Posterior vena cava (tissue), 2 donors: ENCODE data around the gene ERC1. TPM values are rescaled to one million over a fixed set of nuclear protein-coding genes. Genes with fewer than 3 reads are reported as not detected.
"Not testable (repeated sequence)": the region's sequence is repeated elsewhere in the genome, so short reads cannot be mapped to it uniquely, and the experiment has no call there.

Source experiments
- DNase-seq: peaks from one replicate; pipeline ENCODE4 v3.0.0-alpha.2; 2020; ENCODE audit warnings: low spot score
- intact Hi-C, 2 donors: fragments of 100-400 bp; cut with DNase I; formaldehyde crosslinking; loops; one replicate each; pipeline versions ENCODE4 v1.14.1 to v1.14.2; 2022 to 2023
- total RNA-seq, 2 donors: library from RNA; stranded (reverse); fragmentation: NEBNext Ultra II Directional; extraction: Animal tissue kit (Norgen Biotek cat#: 25700); gene quantifications; one replicate each; pipeline ENCODE4 v1.2.1, GENCODE V29; 2021
- donor health status: DM: yes; HTN: yes; CAD: no.
- donor health status: DM: yes; HTN: yes; CAD: no.

ERC1 gene
- total RNA-seq, 2 donors from 2014 or later, result 84.0 to 92.2 TPM

- intact Hi-C loops, result no loop called here
- DNase-seq, result no peak
Measured at GRCh38 chr12:977156-977555, 13.9 kb upstream of the ERC1 start.

DNA sequence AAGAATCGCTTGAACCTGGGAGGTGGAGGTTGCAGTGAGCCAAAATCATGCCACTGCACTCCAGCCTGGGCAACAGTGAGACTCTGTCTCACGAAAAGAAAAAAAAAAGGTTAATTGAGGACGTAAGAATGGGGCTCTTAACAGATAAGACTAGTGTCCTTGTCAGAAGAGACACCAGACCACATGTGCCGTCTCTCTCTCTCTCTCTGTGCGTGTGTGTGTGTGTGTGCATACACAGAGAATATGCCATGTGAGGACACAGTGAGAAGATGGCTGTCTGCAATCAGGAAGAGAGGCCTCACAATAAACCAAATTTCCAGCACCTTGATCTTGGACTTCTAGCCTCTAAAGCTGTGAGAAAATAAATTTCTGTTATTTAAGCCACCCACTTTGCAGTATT, 11.7 kb upstream of the ERC1 start:
- no peak for DNase-seq
- intact Hi-C loops, result no loop called here

GRCh38 chr12:981176-981828, 9.7 kb upstream of the ERC1 start:
- intact Hi-C loops, result no loop called here
- no peak for DNase-seq

DNA sequence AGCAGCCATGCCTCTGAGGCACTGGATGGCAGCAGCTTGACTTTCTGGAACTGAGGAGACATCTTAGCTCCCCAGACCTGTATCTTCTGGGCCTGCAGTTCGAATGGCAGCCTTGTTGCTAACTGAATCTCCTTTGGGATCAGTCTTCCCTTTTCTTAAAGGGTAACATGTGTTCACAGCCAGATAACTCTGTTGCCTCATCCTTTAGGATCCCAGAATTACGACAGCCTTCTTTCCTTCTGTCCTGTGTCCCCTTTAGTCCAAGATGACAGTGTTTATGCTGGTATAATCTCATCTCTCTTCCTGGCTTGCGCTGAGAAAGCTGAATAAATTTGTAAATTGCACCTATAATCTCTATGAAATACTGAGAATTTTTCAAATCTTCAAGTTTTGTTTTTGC, 9.1 kb upstream of the ERC1 start:
- intact Hi-C loops, result no loop called here
- no peak for DNase-seq

GRCh38 chr12:988646-989045, 2.4 kb upstream of the ERC1 start:
- intact Hi-C loops, result no loop called here

DNA sequence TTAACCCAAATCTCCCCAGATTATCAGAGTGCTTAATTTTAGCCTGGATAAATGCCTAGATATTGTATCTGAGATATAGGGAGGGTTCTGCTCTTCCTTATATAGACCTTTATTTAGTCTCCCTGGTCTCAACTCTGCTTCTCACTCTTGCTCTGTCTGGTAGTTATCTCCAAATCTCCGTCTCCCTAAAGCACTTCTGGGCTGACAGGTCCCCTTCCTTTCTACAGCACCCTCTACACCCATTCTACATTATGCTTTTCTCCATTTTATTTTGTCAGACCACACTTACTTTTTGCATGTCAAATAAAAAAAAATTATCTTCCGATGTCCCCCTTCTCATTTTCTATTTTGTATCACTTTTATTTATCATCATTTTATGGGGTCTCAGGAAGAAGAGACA, 2.0 kb upstream of the ERC1 start:
- intact Hi-C loops, result no loop called here
- DNase-seq, result no peak

More at GRCh38 chr12:988646-989045, 2.4 kb upstream of the ERC1 start:
- no peak for DNase-seq

DNA sequence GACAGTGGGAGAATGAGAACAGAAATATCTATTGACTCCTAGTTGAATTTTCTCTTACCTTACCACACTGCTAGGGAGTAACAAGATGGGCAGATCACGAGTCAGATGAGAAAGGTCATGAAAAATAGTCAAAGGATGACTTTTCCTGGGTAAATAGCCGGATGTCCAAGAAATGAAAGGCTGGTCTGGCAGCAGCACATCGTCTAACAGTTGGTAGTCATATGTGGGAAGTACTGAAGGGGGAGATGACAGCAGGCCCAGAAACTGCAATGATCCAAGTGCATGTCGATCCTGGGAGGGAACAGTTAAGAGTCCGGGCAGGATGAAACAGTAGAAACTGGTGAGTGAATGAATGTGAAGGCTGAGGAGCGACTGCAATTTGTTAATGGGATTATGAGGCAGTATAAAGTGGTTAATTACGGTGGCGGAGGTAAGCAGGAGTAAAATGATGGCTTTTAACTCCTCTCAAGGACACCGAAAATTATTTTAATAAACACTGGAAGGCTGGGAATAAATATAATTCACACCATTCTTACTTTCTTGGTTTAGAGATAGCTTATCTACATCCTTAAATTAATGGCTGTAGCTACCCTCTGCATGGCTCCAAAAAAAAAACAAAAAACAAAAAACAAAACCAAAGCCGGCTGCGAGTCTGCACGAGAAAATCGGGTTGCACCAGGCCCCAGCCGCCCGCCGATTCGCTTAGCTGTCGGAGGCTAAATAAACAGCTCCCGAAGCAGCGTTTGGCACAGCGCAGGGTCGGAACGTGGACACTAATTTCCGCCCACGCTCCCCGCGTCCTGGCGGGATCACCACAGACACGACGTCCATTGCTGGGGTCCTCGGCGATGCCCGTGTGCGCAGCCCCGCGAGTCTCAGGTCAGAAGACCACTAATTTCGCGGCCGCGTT, 1.0 kb upstream of the ERC1 start:
- DNase-seq, result peak; percentile 92
- intact Hi-C loops, result loop anchor here in 1 of 2 donors (5.0 kb wide), 1 partner anchor 92 kb away; no protein-coding TSS in a partner anchor

DNA sequence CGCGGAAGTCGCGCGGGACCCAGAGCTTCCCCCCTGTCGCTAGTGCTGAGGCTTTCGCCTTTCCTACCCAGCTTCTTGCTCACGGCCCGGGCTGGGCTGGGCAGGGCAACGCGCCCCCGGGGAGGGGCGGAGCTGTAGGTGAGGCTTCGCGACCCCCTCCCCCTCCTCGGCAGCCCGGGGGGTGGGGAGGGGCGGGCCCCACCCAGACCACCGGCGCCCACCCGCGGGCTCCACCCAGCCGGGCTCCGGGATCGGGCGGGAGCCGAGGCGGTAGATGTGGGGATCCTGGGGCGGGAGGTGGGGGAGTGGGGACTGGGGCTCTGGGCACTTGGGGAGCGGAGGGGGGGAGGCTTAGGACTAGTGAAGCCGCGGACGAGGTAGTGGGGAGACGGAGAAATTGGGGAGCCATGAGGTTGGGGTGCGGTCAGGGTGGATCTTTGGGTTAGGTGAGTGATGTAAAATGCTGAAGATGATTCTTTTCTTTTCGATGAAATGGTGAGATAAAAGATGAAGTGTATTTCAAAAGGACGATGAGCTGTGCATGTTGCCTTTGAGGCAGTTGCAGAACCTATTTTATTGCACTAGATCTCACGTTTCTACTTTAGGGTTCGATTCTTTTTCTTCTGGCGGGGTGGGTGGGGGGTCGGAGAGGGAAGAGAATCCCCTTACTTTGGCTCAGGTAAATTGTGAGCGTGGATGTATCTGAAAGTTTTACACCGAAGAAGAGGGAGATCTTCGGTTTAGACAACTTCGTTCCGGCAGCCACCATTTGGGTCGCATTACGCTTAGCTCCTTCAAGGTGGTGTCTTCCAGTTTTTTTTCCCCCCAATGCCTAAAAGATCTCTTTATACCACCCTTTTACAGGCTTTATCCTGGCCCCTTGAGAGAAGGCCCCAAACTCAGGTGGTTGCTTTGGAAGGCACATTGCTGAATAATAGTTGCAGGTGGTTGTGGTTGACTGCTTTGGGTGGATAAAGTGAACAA, 619 bp downstream of the ERC1 start:
- intact Hi-C loops, result loop anchor here in 1 of 2 donors (5.0 kb wide), 1 partner anchor 91 kb away; no protein-coding TSS in a partner anchor
- no peak for DNase-seq

- DNase-seq, result no peak
- intact Hi-C loops, result loop anchor here in 1 of 2 donors (5.0 kb wide), 1 partner anchor 90 kb away; no protein-coding TSS in a partner anchor
Measured at GRCh38 chr12:992647-993046, 1.6 kb downstream of the ERC1 start.

DNA sequence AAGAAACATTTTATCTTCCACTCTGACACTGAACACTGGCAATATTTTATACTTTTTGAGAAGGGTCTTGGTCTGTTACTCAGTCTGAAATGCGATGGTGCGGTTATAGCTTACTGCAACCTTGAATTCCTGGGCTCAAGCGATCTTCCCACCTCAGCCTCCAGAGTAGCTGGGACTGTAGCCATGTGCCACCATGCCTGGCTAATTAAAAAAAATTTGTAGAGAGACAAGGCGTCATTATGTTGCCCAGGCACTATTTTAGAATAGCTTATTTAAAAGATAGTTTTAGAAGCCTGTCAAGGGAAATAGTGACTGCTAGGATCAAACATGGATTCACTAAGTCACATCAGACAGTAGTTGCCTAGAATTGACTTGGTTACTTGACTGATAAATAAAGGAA, 5.9 kb downstream of the ERC1 start:
- no peak for DNase-seq
- intact Hi-C loops, result no loop called here

DNA sequence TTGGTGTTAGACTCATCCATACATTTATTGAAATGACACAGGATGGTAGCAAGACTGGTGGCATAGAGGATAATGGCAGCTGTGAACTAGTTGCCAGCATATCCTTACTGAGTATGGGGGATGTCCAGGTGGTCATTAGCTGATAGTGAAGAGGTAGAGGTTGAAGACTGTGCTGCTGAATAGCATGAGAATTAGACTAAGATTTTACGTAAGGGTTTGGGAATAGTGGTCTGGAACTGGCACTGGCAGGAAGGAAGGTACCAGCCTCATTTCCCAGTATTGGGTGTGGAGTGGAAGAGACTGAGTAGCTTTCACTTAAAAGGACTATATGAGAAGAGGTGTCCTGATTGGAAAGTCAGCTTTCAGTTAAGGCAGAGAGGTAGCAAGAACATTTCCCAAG, 6.5 kb downstream of the ERC1 start:
- intact Hi-C loops, result no loop called here
- DNase-seq, result no peak

DNA sequence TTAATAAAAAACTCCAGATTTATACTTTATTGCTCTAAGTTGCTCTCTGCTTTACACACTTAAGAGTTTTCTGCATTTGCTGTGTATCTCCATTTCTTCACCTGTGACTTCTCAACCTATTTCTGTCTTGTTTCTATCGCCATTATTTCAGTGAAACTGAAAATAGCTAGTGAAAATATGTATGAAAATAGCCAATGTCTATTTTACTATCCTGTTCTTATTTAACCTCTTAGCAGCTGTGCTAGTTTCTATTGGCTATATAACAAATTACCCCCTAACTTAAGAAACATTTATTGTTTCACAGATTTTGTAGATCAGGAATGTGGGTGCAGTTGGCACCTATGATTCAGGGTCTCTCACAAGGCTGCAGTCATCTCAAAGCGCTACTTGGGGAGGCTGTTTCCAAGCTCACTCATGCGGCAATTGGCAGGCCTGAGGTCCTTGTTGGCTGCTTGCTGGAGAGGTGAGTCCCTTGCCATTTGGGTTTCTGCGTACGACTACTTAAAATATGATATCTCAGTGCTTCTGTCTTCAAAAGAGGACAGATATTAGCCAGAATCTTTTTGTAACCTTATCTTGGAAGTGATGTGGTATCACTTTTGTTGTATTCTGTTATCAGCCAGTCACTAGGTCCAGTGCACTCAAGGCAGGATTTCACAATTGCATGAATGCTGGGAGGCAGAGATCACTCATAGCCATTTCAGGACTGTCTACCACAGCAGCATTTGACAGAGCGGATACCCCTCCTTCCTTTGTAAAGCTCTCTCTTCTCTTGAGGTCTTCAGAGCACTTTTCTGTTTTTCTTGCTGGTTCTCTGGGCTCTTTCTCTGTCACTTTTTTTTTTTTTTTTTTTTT, 7.2 kb downstream of the ERC1 start:
- DNase-seq, result no peak
- intact Hi-C loops, result no loop called here

GRCh38 chr12:999736-1000135, 8.7 kb downstream of the ERC1 start:
- DNase-seq, intact Hi-C loops: not testable (repeated sequence)

DNA sequence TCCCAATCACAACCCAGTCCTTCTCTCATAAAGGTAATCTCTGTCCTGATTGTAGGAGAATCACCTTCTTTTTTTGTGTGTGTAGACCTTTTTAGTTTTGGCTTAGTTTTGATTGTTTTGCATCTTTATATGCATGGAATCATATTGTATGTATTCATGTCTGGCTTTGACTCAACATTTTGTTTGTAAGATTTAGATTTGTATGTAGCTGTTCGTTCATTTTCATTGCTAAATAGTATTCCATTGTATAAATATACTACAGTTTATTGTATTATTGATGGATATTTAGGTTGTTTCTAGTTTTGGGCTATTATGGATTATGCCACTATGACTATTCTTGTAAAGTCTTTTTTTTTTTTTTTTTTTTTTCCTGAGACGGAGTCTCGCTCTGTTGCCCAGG, 10.5 kb downstream of the ERC1 start:
- intact Hi-C loops, result no loop called here
- DNase-seq, result no peak

- DNase-seq, result no peak
- intact Hi-C loops, result no loop called here
Measured at GRCh38 chr12:1003600-1004271, 12.7 kb downstream of the ERC1 start.

- DNase-seq, result no peak
- intact Hi-C loops, result no loop called here
Measured at GRCh38 chr12:1006255-1006654, 15.2 kb downstream of the ERC1 start.

DNA sequence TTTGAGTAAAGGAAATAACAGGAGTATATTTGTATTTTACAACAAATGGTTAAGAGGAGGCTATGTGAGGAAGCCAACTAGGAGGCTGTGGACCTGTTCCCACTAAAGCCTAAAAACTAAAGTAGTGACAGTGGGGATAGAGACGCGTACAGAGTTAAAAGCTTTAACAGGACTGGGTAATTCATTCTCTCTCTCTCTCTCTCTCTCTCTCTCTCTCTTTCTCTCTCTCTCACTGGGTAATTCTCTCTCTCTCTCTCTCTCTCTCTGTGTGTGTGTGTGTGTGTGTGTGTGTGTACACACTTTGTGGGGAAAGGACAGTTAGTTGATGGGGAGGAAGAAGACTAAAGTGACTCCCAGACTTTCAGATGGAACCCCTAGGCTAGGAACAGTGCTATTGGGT, 16.3 kb downstream of the ERC1 start:
- no peak for DNase-seq
- intact Hi-C loops, result no loop called here

DNA sequence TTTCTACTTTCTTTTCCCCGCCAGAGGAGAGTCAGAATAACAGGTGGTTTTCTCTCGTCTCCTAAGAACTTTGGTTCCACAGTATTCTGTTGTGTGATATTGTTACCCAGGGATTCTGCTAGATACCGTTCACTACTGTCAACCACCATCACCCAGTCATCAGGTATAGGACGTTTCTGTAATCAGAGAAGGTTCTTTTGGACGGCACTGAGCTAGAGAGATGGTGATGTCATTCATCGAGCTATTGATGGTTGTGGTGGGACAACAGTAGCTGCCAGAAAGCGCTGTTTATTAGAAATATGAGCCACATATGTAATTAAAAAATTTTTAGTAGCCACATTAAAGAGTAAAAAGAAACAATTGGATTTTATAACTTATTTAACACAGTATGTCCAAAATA, 17.0 kb downstream of the ERC1 start:
- intact Hi-C loops, result no loop called here
- DNase-seq, result no peak
